Panc1 (cell line): ENCODE results near the gene PLEKHA8. TPM values are rescaled to one million over a fixed set of nuclear protein-coding genes. Genes with fewer than 3 reads are reported as not detected.

Experiments
- ATAC-seq: fragments of 200-7000 bp; cut with Tn5 transposase; 2 replicates; pipeline ENCODE4 v1.9.1; 2020; ENCODE audit warnings: mild to moderate bottlenecking, moderate library complexity
- BruUV-seq: library from RNA; stranded (reverse); fragments of 400-500 nt; replicated peaks from 2 replicates; lab custom pipeline; 2021; lab: Mats Ljungman, UMichigan
- CTCF ChIA-PET: fragments of 300-600 bp; sonication (Branson Sonifier 250); formaldehyde crosslinking; loops from one replicate; lab custom pipeline; 2022; ENCODE audit warnings: antibody characterized with exemption; lab: Charles Lee
- POLR2A ChIA-PET: fragments of 300-600 bp; sonication (Branson Sonifier 250); formaldehyde crosslinking; loops from one replicate; lab custom pipeline; 2022; ENCODE audit warnings: antibody characterized with exemption; lab: Charles Lee
- DNase-seq: peaks from one replicate; pipeline ENCODE4 v3.0.0-alpha.2; 2010; ENCODE audit warnings: low read depth, low spot score
- H3K27ac ChIP-seq: 2 replicates; pipeline ENCODE4 v1.5.1; 2011; ENCODE audit warnings: mild to moderate bottlenecking, low read length, inconsistent platforms
- H3K27me3 ChIP-seq: fragments of 200-500 bp; sonication (Bioruptor generic); 2 replicates; pipeline ENCODE4 v1.6.0; 2014; ENCODE audit warnings: low read length, inconsistent platforms; ENCODE audit not compliant: control insufficient read depth, insufficient read depth
- H3K36me3 ChIP-seq: fragments of 200-500 bp; sonication (Bioruptor generic); 2 replicates; pipeline ENCODE4 v1.5.1; 2014; ENCODE audit warnings: inconsistent platforms, mild to moderate bottlenecking, low read length, moderate library complexity; ENCODE audit not compliant: control insufficient read depth, insufficient read depth
- H3K4me1 ChIP-seq: 2 replicates; pipeline ENCODE4 v1.5.1; 2011; ENCODE audit warnings: inconsistent platforms, mild to moderate bottlenecking, low read length, moderate library complexity; ENCODE audit not compliant: control insufficient read depth, insufficient read depth
- H3K4me3 ChIP-seq, 2 experiments: 2 replicates each; pipeline ENCODE4 v1.5.1; 2011 to 2012; ENCODE audit warnings: low read depth in 2 of 2, low read length in 2 of 2, mild to moderate bottlenecking in 2 of 2, inconsistent platforms in 1 of 2, moderate library complexity in 1 of 2
- H3K9me3 ChIP-seq: fragments of 200-500 bp; sonication (Bioruptor generic); 2 replicates; pipeline ENCODE4 v1.5.1; 2014; ENCODE audit warnings: low read depth, mild to moderate bottlenecking, inconsistent platforms, low read length, moderate library complexity; ENCODE audit not compliant: control insufficient read depth, insufficient read depth
- POLR2AphosphoS5 ChIP-seq: IDR thresholded peaks from 2 replicates; pipeline ENCODE4 v1.6.1; 2012; ENCODE audit warnings: mild to moderate bottlenecking, low read depth, low read length, moderate library complexity
- REST ChIP-seq, 2 experiments: IDR thresholded peaks; 2 replicates each; pipeline ENCODE4 v1.6.1; 2011 to 2012; ENCODE audit warnings: low read depth in 2 of 2, control low read depth in 1 of 2, low read length in 1 of 2, mild to moderate bottlenecking in 1 of 2, moderate library complexity in 1 of 2; ENCODE audit not compliant: insufficient read depth in 1 of 2
- SIN3A ChIP-seq: IDR thresholded peaks from 2 replicates; pipeline ENCODE4 v1.6.1; 2012; ENCODE audit warnings: low read depth, mild to moderate bottlenecking, low read length, moderate library complexity, borderline replicate concordance; ENCODE audit not compliant: insufficient read depth
- TCF7L2 ChIP-seq: IDR thresholded peaks from 2 replicates; pipeline ENCODE4 v1.6.1; 2011; ENCODE audit warnings: mild to moderate bottlenecking, low read depth, low read length, inconsistent platforms
- in situ Hi-C: cut with HindIII; loops from 2 replicates; pipeline ENCODE4 v1.10.0; 2016; ENCODE audit warnings: low sequenced_read_pairs, low pct_unique_long_range_greater_than_20kb
- intact Hi-C: fragments of 100-400 bp; cut with micrococcal nuclease; formaldehyde crosslinking; loops from one replicate; pipeline ENCODE4 v1.10.0; 2022; ENCODE audit not compliant: unreplicated experiment
- total RNA-seq: library from RNA; stranded (reverse); gene quantifications from one replicate; pipeline ENCODE4 v1.2.1, GENCODE V29; 2021; ENCODE audit not compliant: unreplicated experiment
- TF ChIP-seq, protein P1 (sequence below): fragments of 450-650 bp; IDR thresholded peaks from 2 replicates; pipeline ENCODE4 v1.5.1; 2017; ENCODE audit warnings: mild to moderate bottlenecking

PLEKHA8 gene
- total RNA-seq, 1 experiment from 2014 or later, result 20.7 TPM

GRCh38 chr7:30029696-30030095 lies 1.5 kb downstream of the PLEKHA8 start:
- in situ Hi-C loops, result no loop called here
- peaks cover 42% of the 10 kb centered on the region for H3K4me1 ChIP-seq
- intact Hi-C loops, result no loop called here
- ATAC-seq, result no peak
- ChIA-PET POLR2A (no interaction called here), CTCF (interaction anchor here (0.7 to 0.9 kb wide), 2 partner anchors 32 kb away, joined by 3 read pairs; no protein-coding TSS in a partner anchor)
- H3K9me3 ChIP-seq, result no peaks in the 10 kb centered on the region
- peak overlapping the region; percentile 61 to 81 for H3K4me3 ChIP-seq
- BruUV-seq, result TSS peak; percentile 69
- peak overlapping the region; percentile 84 for H3K27ac ChIP-seq
- H3K27me3 ChIP-seq, result no peaks in the 10 kb centered on the region
- no peaks in the 10 kb centered on the region for H3K36me3 ChIP-seq
- TF ChIP-seq POLR2AphosphoS5 (no peak), SIN3A (no peak), REST (IDR thresholded peaks at IDR 0.05; ENCODE audit: insufficient read depth in 1 of 2, low read depth in 2 of 2, low read length in 1 of 2) (no peak)
- TF ChIP-seq, protein P1, sequence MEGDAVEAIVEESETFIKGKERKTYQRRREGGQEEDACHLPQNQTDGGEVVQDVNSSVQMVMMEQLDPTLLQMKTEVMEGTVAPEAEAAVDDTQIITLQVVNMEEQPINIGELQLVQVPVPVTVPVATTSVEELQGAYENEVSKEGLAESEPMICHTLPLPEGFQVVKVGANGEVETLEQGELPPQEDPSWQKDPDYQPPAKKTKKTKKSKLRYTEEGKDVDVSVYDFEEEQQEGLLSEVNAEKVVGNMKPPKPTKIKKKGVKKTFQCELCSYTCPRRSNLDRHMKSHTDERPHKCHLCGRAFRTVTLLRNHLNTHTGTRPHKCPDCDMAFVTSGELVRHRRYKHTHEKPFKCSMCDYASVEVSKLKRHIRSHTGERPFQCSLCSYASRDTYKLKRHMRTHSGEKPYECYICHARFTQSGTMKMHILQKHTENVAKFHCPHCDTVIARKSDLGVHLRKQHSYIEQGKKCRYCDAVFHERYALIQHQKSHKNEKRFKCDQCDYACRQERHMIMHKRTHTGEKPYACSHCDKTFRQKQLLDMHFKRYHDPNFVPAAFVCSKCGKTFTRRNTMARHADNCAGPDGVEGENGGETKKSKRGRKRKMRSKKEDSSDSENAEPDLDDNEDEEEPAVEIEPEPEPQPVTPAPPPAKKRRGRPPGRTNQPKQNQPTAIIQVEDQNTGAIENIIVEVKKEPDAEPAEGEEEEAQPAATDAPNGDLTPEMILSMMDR, result peak; percentile 21; the same call in 1 of the 2 replicates
- no peak for DNase-seq

DNA sequence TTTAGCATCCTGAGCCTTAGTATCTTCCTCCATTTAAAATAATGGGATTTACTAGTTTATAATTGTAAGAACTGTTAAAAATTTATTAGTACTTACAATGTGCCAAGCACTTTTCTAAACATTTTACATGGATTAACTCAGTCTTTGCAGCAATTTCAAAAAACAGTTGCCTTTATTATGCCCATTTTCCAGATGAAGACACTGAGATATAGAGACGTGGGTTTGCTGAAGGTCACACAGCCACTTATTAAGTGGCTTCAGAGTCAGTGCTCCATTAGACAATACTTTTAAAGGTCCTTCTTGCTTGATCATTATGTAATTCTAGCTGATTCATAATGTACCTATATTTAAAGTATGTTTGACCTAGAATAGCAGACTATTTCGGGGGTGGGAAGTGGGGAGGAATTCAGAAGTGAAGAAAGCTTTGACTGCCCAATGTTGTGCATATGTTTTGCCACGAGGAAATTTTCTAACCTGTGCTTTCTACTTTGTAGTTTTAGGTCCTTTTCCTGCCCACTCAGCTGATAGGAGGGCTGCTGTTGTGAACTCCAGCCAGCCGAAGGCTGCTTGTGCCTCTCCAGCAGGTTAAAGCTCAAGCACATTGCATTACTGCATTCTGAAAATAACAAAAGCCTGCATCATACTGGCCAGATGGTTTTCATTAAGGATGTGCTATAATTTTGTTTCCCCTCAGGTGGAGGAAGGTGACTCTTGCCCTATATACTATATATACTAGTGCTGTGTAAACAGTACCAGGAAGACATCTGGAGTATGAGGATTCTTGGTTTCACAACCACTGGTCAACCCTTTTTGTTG lies 4.3 kb downstream of the PLEKHA8 start:
- intact Hi-C loops, result no loop called here
- Histone ChIP-seq H3K36me3 (no peaks in the 10 kb centered on the region), H3K4me1 (peaks cover 31% of the 10 kb centered on the region), H3K4me3 (no peak overlapping the region), H3K27me3 (no peaks in the 10 kb centered on the region), H3K27ac (no peak overlapping the region), H3K9me3 (no peaks in the 10 kb centered on the region)
- ChIA-PET POLR2A (no interaction called here), CTCF (interaction anchor here (0.9 kb wide), 1 partner anchor 29 kb away, joined by 3 read pairs; no protein-coding TSS in a partner anchor)
- BruUV-seq, result no TSS peak
- DNase-seq (no peak), ATAC-seq (no peak)
- in situ Hi-C loops, result no loop called here
- no peak for TF ChIP-seq SIN3A
- no peak for TF ChIP-seq REST (IDR thresholded peaks at IDR 0.05; ENCODE audit: insufficient read depth in 1 of 2, low read depth in 2 of 2, low read length in 1 of 2)
- no peak for TF ChIP-seq TCF7L2
- TF ChIP-seq, protein P1, result no peak
- TF ChIP-seq POLR2AphosphoS5, result no peak
